Dermis lymphatic vessel endothelial cell (primary cell): Measurements from ENCODE around the gene HOXC6. TPM values are rescaled to one million over a fixed set of nuclear protein-coding genes. Genes with fewer than 3 reads are reported as not detected.

Experiments
- total RNA-seq: library from RNA; depleted of rRNA; stranded (reverse); fragments of >200 nt; gene quantifications from 2 replicates; pipeline ENCODE4 v1.2.1, GENCODE V29; 2014

HOXC6 gene
- under 0.01 TPM in 1 of 2 replicates, not detected in the other for total RNA-seq

GRCh38 chr12:54028314-54029201 lies at the start of gene HOXC6:
Gene HOXC6 (plus strand): TSS chr12:54028440. CDS start chr12:54028522, 82 bp downstream.

GRCh38 chr12:53984901-53985691 lies 43.1 kb upstream of the HOXC6 start, which contains the start of gene HOXC10:
Gene HOXC10 (plus strand): TSS chr12:53985146. CDS start chr12:53985260, 114 bp downstream.

GRCh38 chr12:54000116-54001114 lies 27.8 kb upstream of the HOXC6 start, which contains the start of gene HOXC9:
Gene HOXC9 (plus strand): TSS chr12:54000161. CDS start chr12:54000189, 28 bp downstream.

GRCh38 chr12:54032627-54033100 lies 4.4 kb downstream of the HOXC6 start, which contains the start of gene HOXC5:
Gene HOXC5 (plus strand): TSS chr12:54033050. CDS start chr12:54033123, 73 bp downstream.

GRCh38 chr12:54053751-54054741 lies 25.8 kb downstream of the HOXC6 start, which contains the start of gene HOXC4:
Gene HOXC4 (plus strand): TSS chr12:54053835. CDS start chr12:54053923, 88 bp downstream.

Other genes starting within 250 kb of the HOXC6 start
- gene HOXC13, start 89.6 kb upstream of the HOXC6 start, total RNA-seq, result under 0.01 TPM in 1 of 2 replicates, not detected in the other
- under 0.01 TPM in 1 of 2 replicates, not detected in the other for gene HOXC12, start 73.5 kb upstream of the HOXC6 start, total RNA-seq
- 0.11 TPM in 1 of 2 replicates, not detected in the other for gene HOXC11, start 55.3 kb upstream of the HOXC6 start, total RNA-seq
- gene HOTAIR, start 53.5 kb upstream of the HOXC6 start, total RNA-seq, result not detected in 2 replicates
- gene HOXC10, start 43.3 kb upstream of the HOXC6 start, total RNA-seq, result not detected in 2 replicates
- gene HOXC9, start 28.3 kb upstream of the HOXC6 start, total RNA-seq, result 0.22 TPM in 1 of 2 replicates, not detected in the other
- gene HOXC8, start 19.5 kb upstream of the HOXC6 start, total RNA-seq, result not detected in 2 replicates
- not detected in 2 replicates for gene HOXC5, start 4.6 kb downstream of the HOXC6 start, total RNA-seq
- not detected in 2 replicates for gene HOXC4, start 25.4 kb downstream of the HOXC6 start, total RNA-seq
- gene SMUG1, start 160.5 kb downstream of the HOXC6 start, total RNA-seq, result 20.4 and 20.7 TPM in 2 replicates